T-cell (primary cell): ENCODE results near the gene PRKAG2. TPM values are rescaled to one million over a fixed set of nuclear protein-coding genes. Genes with fewer than 3 reads are reported as not detected.

ENCODE experiments used
- ATAC-seq, 4 experiments: fragments of 200-7000 bp in 3 of 4; fragments of 150-1000 bp in 1 of 4; cut with Tn5 transposase; replicated peaks in 1 of 4; 1 replicate in 3 of 4; 2 replicates in 1 of 4; pipeline ENCODE4 v1.10.0; 2021; ENCODE audit warnings: moderate library complexity in 3 of 4, mild to moderate bottlenecking in 2 of 4, moderate number of reproducible peaks in 1 of 4
- CTCF ChIA-PET, 2 donors: fragments of 300-600 bp; sonication (Branson Sonifier 250); formaldehyde crosslinking; loops; one replicate each; lab custom pipeline; 2022; ENCODE audit warnings: antibody characterized with exemption in 2 of 2; lab: Charles Lee
- POLR2A ChIA-PET, 2 donors: fragments of 300-600 bp; sonication (Branson Sonifier 250); formaldehyde crosslinking; loops; one replicate each; lab custom pipeline; 2022; ENCODE audit warnings: antibody characterized with exemption in 2 of 2; lab: Charles Lee
- DNase-seq, 35 experiments: peaks; one replicate each; pipeline versions ENCODE4 v3.0.0 to v3.0.0-alpha.2; 2013 to 2023
- H3K27ac ChIP-seq: one replicate; pipeline ENCODE4 v1.5.1; 2013; ENCODE audit warnings: low read length
- H3K27me3 ChIP-seq, 2 experiments: replicated peaks in 1 of 2; 1 replicate in 1 of 2; 2 replicates in 1 of 2; pipeline versions ENCODE4 v1.6.1 to v1.7.0; 2013; ENCODE audit warnings: low read length in 1 of 2, mixed read lengths in 1 of 2; ENCODE audit not compliant: control insufficient read depth in 2 of 2, insufficient read depth in 2 of 2; ENCODE audit errors: extremely low read depth in 1 of 2
- H3K36me3 ChIP-seq, 2 donors: 1 replicate in 1 of 2; 2 replicates in 1 of 2; pipeline versions ENCODE4 v1.6.1 to v1.7.0; 2013; ENCODE audit warnings: low read length in 1 of 2; ENCODE audit not compliant: control insufficient read depth in 2 of 2, insufficient read depth in 1 of 2; ENCODE audit errors: extremely low read depth in 1 of 2
- H3K4me1 ChIP-seq, 2 experiments: 1 replicate in 1 of 2; 2 replicates in 1 of 2; pipeline versions ENCODE4 v1.6.1 to v1.7.0; 2013; ENCODE audit warnings: low read length in 2 of 2, mixed read lengths in 1 of 2; ENCODE audit not compliant: insufficient read depth in 2 of 2, control insufficient read depth in 1 of 2; ENCODE audit errors: extremely low read depth in 1 of 2
- H3K4me3 ChIP-seq, 2 donors: 1 replicate in 1 of 2; 2 replicates in 1 of 2; pipeline versions ENCODE4 v1.5.1 to v1.7.0; 2013; ENCODE audit warnings: mild to moderate bottlenecking in 2 of 2, low read length in 1 of 2, moderate library complexity in 1 of 2; ENCODE audit not compliant: control insufficient read depth in 1 of 2; ENCODE audit errors: extremely low read depth in 1 of 2
- H3K9me3 ChIP-seq: 2 replicates; pipeline ENCODE4 v1.7.0; 2013
- H3K27ac Mint-ChIP-seq, 2 donors: one replicate each; pipeline ENCODE4 v1.8.0; 2020 to 2021; ENCODE audit warnings: mild to moderate bottlenecking in 2 of 2, mixed read lengths in 2 of 2
- H3K27me3 Mint-ChIP-seq, 2 donors: one replicate each; pipeline ENCODE4 v1.8.0; 2021 to 2022; ENCODE audit warnings: mixed read lengths in 2 of 2
- H3K36me3 Mint-ChIP-seq: one replicate; pipeline ENCODE4 v1.8.0; 2021; ENCODE audit warnings: mixed read lengths
- H3K4me1 Mint-ChIP-seq, 3 donors: one replicate each; pipeline ENCODE4 v1.8.0; 2020 to 2022; ENCODE audit warnings: mixed read lengths in 3 of 3, mild to moderate bottlenecking in 1 of 3
- H3K4me3 Mint-ChIP-seq, 3 donors: one replicate each; pipeline ENCODE4 v1.8.0; 2020 to 2022; ENCODE audit warnings: mild to moderate bottlenecking in 3 of 3, mixed read lengths in 3 of 3, moderate library complexity in 3 of 3
- H3K9me3 Mint-ChIP-seq, 3 donors: one replicate each; pipeline ENCODE4 v1.8.0; 2020 to 2022; ENCODE audit warnings: mixed read lengths in 3 of 3
- WGBS: methylation state at CpG from one replicate; pipeline ENCODE4 v1.1.5; 2013; ENCODE audit warnings: missing lambda C conversion rate; ENCODE audit not compliant: insufficient coverage; 5-methylcytosine and 5-hydroxymethylcytosine counted together
- total RNA-seq, 35 experiments: library from RNA in 6 of 35; stranded (reverse) in 6 of 35; fragments of 120-200 nt in 1 of 35; gene quantifications; one replicate each; pipeline versions ENCODE4 v1.2.1 to v1.2.4 and lab custom pipeline; 2013 to 2026

PRKAG2 gene
- total RNA-seq, 5 donors from 2014 or later (not counting 1 experiment from before 2014, with no cell fraction given) = 43.0 to 59.9 (median 49.3) TPM

DNA sequence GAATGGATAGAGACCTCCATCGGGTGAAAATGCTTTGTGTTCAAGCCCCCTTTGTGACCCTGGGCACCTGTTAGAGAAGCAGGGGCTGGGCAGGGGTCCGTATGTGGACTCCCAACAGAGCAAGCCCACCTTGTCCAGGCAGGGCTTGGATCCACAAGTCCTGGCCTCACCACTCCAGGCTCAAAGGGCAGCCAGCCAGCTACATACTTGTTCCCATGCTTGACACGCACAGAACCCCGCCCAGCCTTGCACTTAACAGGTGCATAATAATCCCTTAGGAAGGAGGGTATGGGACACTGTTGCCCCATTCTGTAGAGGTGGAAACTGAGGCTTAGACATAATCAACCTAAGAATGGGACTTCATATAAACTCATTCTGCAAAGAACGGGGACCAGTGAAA lies 160.6 kb downstream of the PRKAG2 start:
- ChIA-PET CTCF (no interaction called here), POLR2A (interaction anchor here in 1 of 2 donors (0.6 kb wide), 1 partner anchor 221 kb away, joined by 5 read pairs; no protein-coding TSS in a partner anchor)
- no peak overlapping the region for H3K4me3 ChIP-seq
- H3K27ac Mint-ChIP-seq = no peak overlapping the region
- peaks cover 0 to 3% of the 10 kb centered on the region in 2 donors for H3K36me3 ChIP-seq
- H3K9me3 ChIP-seq = no peaks in the 10 kb centered on the region
- no peaks in the 10 kb centered on the region for H3K9me3 Mint-ChIP-seq
- H3K4me1 ChIP-seq = no peaks in the 10 kb centered on the region
- peaks cover 4 to 7% (median 4%) of the 10 kb centered on the region in 3 donors for H3K4me1 Mint-ChIP-seq
- peaks cover 2% of the 10 kb centered on the region for H3K36me3 Mint-ChIP-seq
- no peak overlapping the region for H3K4me3 Mint-ChIP-seq
- DNase-seq (no peak), ATAC-seq (no peak)
- WGBS = 94% methylated on average over 3 of the region's 5 CpGs
- H3K27me3 Mint-ChIP-seq = no peaks in the 10 kb centered on the region
- no peaks in the 10 kb centered on the region for H3K27me3 ChIP-seq
- no peak overlapping the region for H3K27ac ChIP-seq

GRCh38 chr7:151715666-151716315 lies 161.1 kb downstream of the PRKAG2 start:
- no peaks in the 10 kb centered on the region for H3K9me3 ChIP-seq
- peaks cover 0 to 3% of the 10 kb centered on the region in 2 donors for H3K36me3 ChIP-seq
- Mint-ChIP-seq H3K27ac (no peak overlapping the region), H3K36me3 (peaks cover 2% of the 10 kb centered on the region), H3K4me1 (peaks cover 4 to 7% (median 4%) of the 10 kb centered on the region in 3 donors), H3K9me3 (no peaks in the 10 kb centered on the region), H3K4me3 (no peak overlapping the region), H3K27me3 (no peaks in the 10 kb centered on the region)
- no peak for DNase-seq
- H3K27ac ChIP-seq = no peak overlapping the region
- ChIA-PET CTCF (interaction anchor here (0.6 to 0.7 kb wide), 2 partner anchors 191 to 400 kb away, joined by 5 to 8 read pairs; no protein-coding TSS in a partner anchor), POLR2A (no interaction called here)
- no peak overlapping the region for H3K4me3 ChIP-seq
- 91% methylated on average over 5 of the region's 14 CpGs for WGBS
- no peak for ATAC-seq
- H3K4me1 ChIP-seq = no peaks in the 10 kb centered on the region
- no peaks in the 10 kb centered on the region for H3K27me3 ChIP-seq

DNA sequence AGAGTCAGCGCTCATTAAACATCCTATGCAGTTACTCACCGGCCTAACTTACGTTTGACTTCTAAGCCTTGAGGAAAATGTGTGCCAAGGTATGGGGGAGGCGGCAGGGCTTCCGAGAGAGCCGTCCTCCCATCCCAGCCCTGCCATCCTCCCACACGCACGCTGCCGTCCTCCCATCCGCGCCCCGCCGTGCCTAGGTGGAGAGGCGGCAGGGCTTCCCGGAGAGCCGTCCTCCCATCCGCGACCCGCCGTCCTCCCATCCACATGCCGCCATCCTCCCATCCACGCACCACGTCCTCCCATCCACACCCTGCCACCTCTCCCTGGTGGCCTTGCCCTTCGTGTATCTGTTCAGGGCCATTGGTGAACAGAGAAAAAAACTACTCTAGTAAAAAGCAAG lies 162.7 kb downstream of the PRKAG2 start:
- Histone ChIP-seq H3K4me3 (no peak overlapping the region), H3K36me3 (peaks cover 0 to 3% of the 10 kb centered on the region in 2 donors), H3K4me1 (no peaks in the 10 kb centered on the region), H3K27me3 (no peaks in the 10 kb centered on the region), H3K27ac (no peak overlapping the region), H3K9me3 (no peaks in the 10 kb centered on the region)
- ChIA-PET CTCF (no interaction called here), POLR2A (no interaction called here)
- ATAC-seq (no peak), DNase-seq (no peak)
- Mint-ChIP-seq H3K4me3 (no peak overlapping the region), H3K27me3 (no peaks in the 10 kb centered on the region), H3K36me3 (peaks cover 11% of the 10 kb centered on the region), H3K27ac (no peak overlapping the region), H3K9me3 (no peaks in the 10 kb centered on the region), H3K4me1 (peaks cover 3 to 7% (median 4%) of the 10 kb centered on the region in 3 donors)
- WGBS = 67% methylated on average over 15 of the region's 24 CpGs

DNA sequence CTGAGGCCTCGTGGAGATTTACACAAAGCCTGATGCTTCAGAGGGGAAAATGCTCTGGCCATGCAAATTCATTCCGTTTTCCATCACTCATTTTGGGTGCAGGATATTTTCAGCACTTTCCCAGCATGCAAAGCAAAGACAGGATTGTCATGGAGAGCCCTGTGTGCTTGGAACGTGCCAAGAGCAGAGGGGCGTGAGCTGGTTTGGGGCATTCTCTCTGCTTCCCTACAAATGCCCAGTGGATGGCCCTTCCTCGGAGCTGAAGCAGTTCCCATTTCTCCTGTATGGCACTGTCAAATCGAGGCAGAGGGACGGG lies 164.1 kb downstream of the PRKAG2 start:
- ATAC-seq = no peak
- WGBS = 75% methylated on average over 4 of the region's 7 CpGs
- H3K4me1 ChIP-seq = no peaks in the 10 kb centered on the region
- CTCF ChIA-PET = interaction anchor here in 1 of 2 donors (0.9 kb wide), 1 partner anchor 137 kb away, joined by 3 read pairs; no protein-coding TSS in a partner anchor
- no peak overlapping the region for H3K27ac ChIP-seq
- POLR2A ChIA-PET = no interaction called here
- Mint-ChIP-seq H3K27me3 (no peaks in the 10 kb centered on the region), H3K27ac (no peak overlapping the region), H3K36me3 (peaks cover 15% of the 10 kb centered on the region), H3K4me3 (no peak overlapping the region), H3K9me3 (no peaks in the 10 kb centered on the region), H3K4me1 (peaks cover 1 to 7% (median 4%) of the 10 kb centered on the region in 3 donors)
- H3K9me3 ChIP-seq = no peaks in the 10 kb centered on the region
- H3K36me3 ChIP-seq = no peaks in the 10 kb centered on the region
- H3K4me3 ChIP-seq = no peak overlapping the region
- H3K27me3 ChIP-seq = no peaks in the 10 kb centered on the region
- DNase-seq = no peak

DNA sequence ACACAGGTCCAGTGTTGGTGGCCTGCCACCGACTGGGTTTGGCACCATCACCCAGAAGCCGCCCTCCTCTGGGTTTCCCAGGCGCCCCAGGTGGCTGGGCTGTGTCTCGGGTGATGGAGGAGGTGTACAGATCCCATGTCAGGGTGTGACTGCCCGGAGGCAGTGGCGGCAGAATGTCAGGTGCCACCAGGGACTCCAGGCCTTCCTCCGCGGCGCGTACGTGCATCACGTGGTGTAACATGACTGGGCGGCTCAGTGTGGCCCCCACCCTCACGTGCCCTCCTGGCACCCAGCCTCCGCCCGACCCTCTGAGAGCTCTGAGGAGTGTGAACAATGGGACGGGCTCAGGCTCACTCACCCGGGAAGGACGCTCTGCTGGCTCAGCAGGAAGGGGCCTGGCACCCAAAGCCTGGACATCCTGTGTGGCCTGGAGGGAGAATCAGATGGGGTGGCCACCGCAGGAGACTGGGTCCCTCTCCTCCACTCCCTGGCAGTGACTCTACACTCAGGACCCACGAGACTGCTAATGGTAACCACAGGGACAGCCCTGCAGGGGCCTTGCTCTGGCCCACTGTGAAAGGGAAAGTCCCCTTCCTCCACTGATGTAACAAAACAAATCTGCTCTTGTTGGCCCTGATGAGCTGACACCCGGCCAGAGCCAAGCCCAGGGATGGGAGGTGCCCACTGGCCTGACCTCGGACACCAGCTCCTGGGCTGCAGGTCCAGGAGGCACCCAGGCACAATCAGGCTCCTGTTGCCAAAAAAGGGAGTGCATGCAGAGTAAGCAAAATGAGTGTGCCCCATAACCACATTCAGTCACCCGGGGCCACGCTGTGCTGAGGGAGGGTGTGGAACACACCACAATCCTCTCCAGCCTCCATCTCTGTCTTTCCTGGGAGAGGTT lies 164.8 kb downstream of the PRKAG2 start:
- WGBS = 82% methylated on average over 19 of the region's 25 CpGs
- DNase-seq (no peak), ATAC-seq (no peak)
- POLR2A ChIA-PET = no interaction called here
- no peaks in the 10 kb centered on the region for H3K36me3 ChIP-seq
- no peak overlapping the region for H3K4me3 ChIP-seq
- Mint-ChIP-seq H3K36me3 (peaks cover 15% of the 10 kb centered on the region), H3K4me3 (no peak overlapping the region), H3K4me1 (peaks cover 1 to 7% (median 4%) of the 10 kb centered on the region in 3 donors), H3K27ac (no peak overlapping the region), H3K9me3 (no peaks in the 10 kb centered on the region), H3K27me3 (no peaks in the 10 kb centered on the region)
- CTCF ChIA-PET = no interaction called here
- H3K9me3 ChIP-seq = no peaks in the 10 kb centered on the region
- H3K27ac ChIP-seq = no peak overlapping the region
- no peaks in the 10 kb centered on the region for H3K4me1 ChIP-seq
- no peaks in the 10 kb centered on the region for H3K27me3 ChIP-seq

GRCh38 chr7:151711435-151711872 lies 165.5 kb downstream of the PRKAG2 start:
- H3K36me3 Mint-ChIP-seq = peaks cover 15% of the 10 kb centered on the region
- no peaks in the 10 kb centered on the region for H3K27me3 ChIP-seq
- H3K27ac ChIP-seq = no peak overlapping the region
- no peaks in the 10 kb centered on the region for H3K9me3 Mint-ChIP-seq
- H3K4me3 Mint-ChIP-seq = no peak overlapping the region
- peaks cover 5 to 8% (median 7%) of the 10 kb centered on the region in 3 donors for H3K4me1 Mint-ChIP-seq
- no peak for ATAC-seq
- 87% methylated on average over 3 of the region's 3 CpGs for WGBS
- H3K36me3 ChIP-seq = no peaks in the 10 kb centered on the region
- POLR2A ChIA-PET = no interaction called here
- H3K9me3 ChIP-seq = no peaks in the 10 kb centered on the region
- no peaks in the 10 kb centered on the region for H3K27me3 Mint-ChIP-seq
- peaks cover 0 to under 1% of the 10 kb centered on the region in 2 experiments for H3K4me1 ChIP-seq
- no peak overlapping the region for H3K27ac Mint-ChIP-seq
- CTCF ChIA-PET = no interaction called here
- no peak for DNase-seq
- no peak overlapping the region for H3K4me3 ChIP-seq
